ENCODE results near the gene ACVR1C. TPM values are rescaled to one million over a fixed set of nuclear protein-coding genes. Genes with fewer than 3 reads are reported as not detected.

The ACVR1C gene
- total RNA-seq (2022) (2.0 and 2.1 TPM in 2 replicates), Bru-seq, nascent RNA (percentile 34 among the genes with signal in this experiment), BruChase-seq, experiment 1, labeled RNA remaining after a 2-hour chase (percentile 38 among the genes with signal in this experiment), BruChase-seq, experiment 2, labeled RNA remaining after a 6-hour chase (percentile 38 among the genes with signal in this experiment)
- long read RNA-seq, partial matches to known transcripts = 0 of 2 reads
- long read RNA-seq, other reads (novel, unspliced or antisense) = 2 of 2 reads

DNA sequence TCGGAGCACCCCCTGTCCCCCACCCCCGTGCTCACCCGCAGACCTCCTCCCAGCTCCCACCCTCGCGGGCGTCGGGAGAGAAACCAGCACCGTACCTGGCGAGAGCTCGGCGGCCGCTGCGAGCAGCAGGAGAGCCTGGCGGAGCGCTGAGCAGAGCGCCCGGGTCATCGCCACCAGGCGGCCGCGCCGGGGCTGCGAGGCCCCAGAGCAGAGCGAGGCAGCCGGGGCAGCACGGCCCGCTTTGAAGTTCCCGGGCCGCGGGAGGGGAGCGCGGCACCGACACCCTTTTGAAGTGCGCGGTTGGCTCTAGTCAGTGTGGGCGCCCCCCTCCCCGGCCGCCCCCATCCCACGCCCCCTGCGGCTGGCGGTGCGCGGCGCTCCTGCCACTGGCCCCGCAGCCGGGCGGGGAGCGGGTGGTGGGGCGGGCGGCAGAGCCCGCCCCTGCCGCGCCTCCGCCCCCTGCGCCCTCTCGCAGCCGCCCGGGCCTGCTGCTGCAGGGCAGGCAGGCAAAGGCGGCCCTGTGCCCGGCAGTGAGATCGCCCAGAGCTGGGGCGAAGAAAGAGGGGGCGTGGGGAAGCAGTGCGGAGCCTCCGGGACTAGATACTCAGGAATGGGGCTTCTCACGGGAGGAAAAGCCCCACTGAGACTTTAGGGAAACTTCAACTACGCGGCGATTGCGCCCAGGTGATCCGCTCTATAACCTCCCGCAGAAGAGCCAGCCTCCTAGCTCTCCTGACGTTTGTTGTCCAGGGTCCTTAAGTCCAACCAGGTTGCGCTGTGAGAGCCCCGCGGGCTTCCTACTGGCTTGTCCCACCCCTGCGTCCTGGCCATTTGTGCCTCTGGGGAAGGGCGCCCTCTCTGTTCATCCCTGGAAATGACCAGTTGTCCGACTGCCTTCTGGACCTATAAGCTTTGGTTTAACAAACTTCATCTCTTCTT lies at the start of gene ACVR1C:
Gene ACVR1C (minus strand): TSS at position 388 of the 939 bp plus-strand sequence. CDS start 220 bp downstream, at position 168.
- Mint-ChIP-seq H3K9me3 (ENCODE audit: unreplicated experiment) (no peaks in the 10 kb centered on the region), H3K4me3 (ENCODE audit: unreplicated experiment) (peak within 1 kb of the TSS; percentile 85), H3K36me3 (ENCODE audit: insufficient read depth, unreplicated experiment) (peaks cover 5% of the 10 kb centered on the region), H3K27ac (ENCODE audit: unreplicated experiment) (no peak within 1 kb of the TSS), H3K27me3 (ENCODE audit: insufficient read depth, unreplicated experiment) (peaks cover 20% of the 10 kb centered on the region), H3K4me1 (ENCODE audit: low read depth, unreplicated experiment) (peaks cover 6% of the 10 kb centered on the region)
- POLR2A ChIA-PET = no interaction called here
- no TSS peak for BruUV-seq (replicated peaks)
- TF ChIP-seq, protein P1, sequence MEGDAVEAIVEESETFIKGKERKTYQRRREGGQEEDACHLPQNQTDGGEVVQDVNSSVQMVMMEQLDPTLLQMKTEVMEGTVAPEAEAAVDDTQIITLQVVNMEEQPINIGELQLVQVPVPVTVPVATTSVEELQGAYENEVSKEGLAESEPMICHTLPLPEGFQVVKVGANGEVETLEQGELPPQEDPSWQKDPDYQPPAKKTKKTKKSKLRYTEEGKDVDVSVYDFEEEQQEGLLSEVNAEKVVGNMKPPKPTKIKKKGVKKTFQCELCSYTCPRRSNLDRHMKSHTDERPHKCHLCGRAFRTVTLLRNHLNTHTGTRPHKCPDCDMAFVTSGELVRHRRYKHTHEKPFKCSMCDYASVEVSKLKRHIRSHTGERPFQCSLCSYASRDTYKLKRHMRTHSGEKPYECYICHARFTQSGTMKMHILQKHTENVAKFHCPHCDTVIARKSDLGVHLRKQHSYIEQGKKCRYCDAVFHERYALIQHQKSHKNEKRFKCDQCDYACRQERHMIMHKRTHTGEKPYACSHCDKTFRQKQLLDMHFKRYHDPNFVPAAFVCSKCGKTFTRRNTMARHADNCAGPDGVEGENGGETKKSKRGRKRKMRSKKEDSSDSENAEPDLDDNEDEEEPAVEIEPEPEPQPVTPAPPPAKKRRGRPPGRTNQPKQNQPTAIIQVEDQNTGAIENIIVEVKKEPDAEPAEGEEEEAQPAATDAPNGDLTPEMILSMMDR (IDR thresholded peaks at IDR 0.05; ENCODE audit: insufficient read depth in 1 of 2, low read depth in 1 of 2, low read length in 1 of 2, severe bottlenecking in 1 of 2, unreplicated experiment in 1 of 2) = peak; percentile 72 to 74
- H3K36me3 ChIP-seq (ENCODE audit: control insufficient read depth, insufficient read depth, low read length) = no peaks in the 10 kb centered on the region
- H3K9me3 ChIP-seq = no peaks in the 10 kb centered on the region
- peak; percentile 77 to 87 for DNase-seq
- H3K27me3 ChIP-seq (replicated peaks; ENCODE audit: control insufficient read depth, insufficient read depth, low read length) = peaks cover 1% of the 10 kb centered on the region; the same call in 1 of the 2 replicates
- 0 out of 2 replicates have a peak, but pooled peaks cover 3% of the 10 kb centered on the region for H3K4me1 ChIP-seq
- intact Hi-C loops (cut with micrococcal nuclease; ENCODE audit: unreplicated experiment) = loop anchor here (1.0 to 2.0 kb wide), 2 partner anchors 326 to 382 kb away; no protein-coding TSS in a partner anchor
- peak within 1 kb of the TSS; percentile 70 for H3K4me3 ChIP-seq (ENCODE audit: low read depth, low read length)
- CTCF ChIA-PET = interaction anchor here (0.6 to 1.4 kb wide), 15 partner anchors 12 to 1691 kb away, joined by 3 to 9 read pairs (median 3); partner anchors contain the start of gene GALNT5

DNA sequence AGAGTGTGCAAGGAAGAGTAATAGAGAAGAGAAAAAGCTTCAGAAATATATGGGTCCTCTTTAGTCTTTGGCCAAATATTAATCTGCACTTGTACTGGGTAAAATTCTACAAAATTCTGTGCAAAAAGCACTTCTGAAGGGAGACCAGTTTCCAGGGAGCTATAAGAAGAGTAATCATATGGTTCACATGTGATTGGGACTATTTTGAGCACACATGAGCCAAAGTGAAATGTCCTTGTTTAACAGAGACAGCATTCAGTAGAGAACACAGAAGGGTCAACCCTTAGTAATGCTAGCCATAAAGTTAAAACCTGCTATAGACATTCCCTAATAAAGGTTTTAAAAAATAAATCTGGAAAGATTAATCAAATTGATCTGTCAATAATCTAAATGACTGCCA lies 49.3 kb upstream of the ACVR1C start:
- H3K36me3 ChIP-seq (ENCODE audit: control insufficient read depth, insufficient read depth, low read length) = no peaks in the 10 kb centered on the region
- BruUV-seq (replicated peaks) = no TSS peak
- POLR2A ChIA-PET = no interaction called here
- intact Hi-C loops (cut with micrococcal nuclease; ENCODE audit: unreplicated experiment) = no loop called here
- no peak overlapping the region for H3K4me3 Mint-ChIP-seq (ENCODE audit: unreplicated experiment)
- H3K27me3 Mint-ChIP-seq (ENCODE audit: insufficient read depth, unreplicated experiment) = peaks cover 19% of the 10 kb centered on the region
- H3K9me3 Mint-ChIP-seq (ENCODE audit: unreplicated experiment) = no peaks in the 10 kb centered on the region
- H3K27me3 ChIP-seq (replicated peaks; ENCODE audit: control insufficient read depth, insufficient read depth, low read length) = no peaks in the 10 kb centered on the region
- H3K4me1 ChIP-seq = no peaks in the 10 kb centered on the region
- no peak overlapping the region for H3K27ac Mint-ChIP-seq (ENCODE audit: unreplicated experiment)
- TF ChIP-seq, protein P1 (IDR thresholded peaks at IDR 0.05; ENCODE audit: insufficient read depth in 1 of 2, low read depth in 1 of 2, low read length in 1 of 2, severe bottlenecking in 1 of 2, unreplicated experiment in 1 of 2) = no peak
- no peaks in the 10 kb centered on the region for H3K36me3 Mint-ChIP-seq (ENCODE audit: insufficient read depth, unreplicated experiment)
- CTCF ChIA-PET = no interaction called here
- no peaks in the 10 kb centered on the region for H3K9me3 ChIP-seq
- H3K4me1 Mint-ChIP-seq (ENCODE audit: low read depth, unreplicated experiment) = no peaks in the 10 kb centered on the region
- H3K4me3 ChIP-seq (ENCODE audit: low read depth, low read length) = no peak overlapping the region
- no peak for DNase-seq

DNA sequence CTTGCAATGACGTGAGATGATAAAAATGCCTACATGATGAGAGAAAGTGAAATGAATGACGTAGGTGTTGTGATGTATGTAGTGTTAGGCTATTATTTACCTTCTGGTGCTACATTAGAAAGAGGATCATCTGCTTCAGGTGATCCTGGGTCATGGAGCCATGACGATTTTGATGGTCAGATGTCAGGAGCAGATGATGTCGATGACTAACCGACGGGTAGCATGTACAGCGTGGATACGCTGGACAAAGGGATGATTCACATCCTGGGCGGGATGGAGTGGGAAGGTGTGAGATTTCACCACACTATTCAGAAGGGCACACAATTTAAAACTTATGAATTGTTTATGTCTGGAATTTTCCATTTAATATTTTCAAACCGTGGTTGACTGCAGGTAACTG lies 43.5 kb upstream of the ACVR1C start:
- CTCF ChIA-PET = no interaction called here
- no peak overlapping the region for H3K4me3 Mint-ChIP-seq (ENCODE audit: unreplicated experiment)
- H3K27me3 ChIP-seq (replicated peaks; ENCODE audit: control insufficient read depth, insufficient read depth, low read length) = no peaks in the 10 kb centered on the region
- intact Hi-C loops (cut with micrococcal nuclease; ENCODE audit: unreplicated experiment) = no loop called here
- peaks cover 3% of the 10 kb centered on the region for H3K27me3 Mint-ChIP-seq (ENCODE audit: insufficient read depth, unreplicated experiment)
- H3K4me1 ChIP-seq = no peaks in the 10 kb centered on the region
- H3K36me3 ChIP-seq (ENCODE audit: control insufficient read depth, insufficient read depth, low read length) = no peaks in the 10 kb centered on the region
- no peaks in the 10 kb centered on the region for H3K9me3 ChIP-seq
- no peak overlapping the region for H3K27ac Mint-ChIP-seq (ENCODE audit: unreplicated experiment)
- TF ChIP-seq, protein P1 (IDR thresholded peaks at IDR 0.05; ENCODE audit: insufficient read depth in 1 of 2, low read depth in 1 of 2, low read length in 1 of 2, severe bottlenecking in 1 of 2, unreplicated experiment in 1 of 2) = no peak
- no peak overlapping the region for H3K4me3 ChIP-seq (ENCODE audit: low read depth, low read length)
- DNase-seq = no peak
- no peaks in the 10 kb centered on the region for H3K4me1 Mint-ChIP-seq (ENCODE audit: low read depth, unreplicated experiment)
- BruUV-seq (replicated peaks) = no TSS peak
- POLR2A ChIA-PET = no interaction called here
- no peaks in the 10 kb centered on the region for H3K36me3 Mint-ChIP-seq (ENCODE audit: insufficient read depth, unreplicated experiment)
- no peaks in the 10 kb centered on the region for H3K9me3 Mint-ChIP-seq (ENCODE audit: unreplicated experiment)

All from Caco-2 (cell line).